NCI-H1694 (cell line): Measurements from ENCODE around the gene EPS15.
A peak's percentile ranks its signal among the peaks of the same experiment; 100 is the strongest.
"Not testable (repeated sequence)": the region's sequence is repeated elsewhere in the genome, so short reads cannot be mapped to it uniquely, and the experiment has no call there.

Experiments used
- DNase-seq: peaks from one replicate; lab custom pipeline; 2025; lab: John Stamatoyannopoulos, UW

EPS15 gene

DNA sequence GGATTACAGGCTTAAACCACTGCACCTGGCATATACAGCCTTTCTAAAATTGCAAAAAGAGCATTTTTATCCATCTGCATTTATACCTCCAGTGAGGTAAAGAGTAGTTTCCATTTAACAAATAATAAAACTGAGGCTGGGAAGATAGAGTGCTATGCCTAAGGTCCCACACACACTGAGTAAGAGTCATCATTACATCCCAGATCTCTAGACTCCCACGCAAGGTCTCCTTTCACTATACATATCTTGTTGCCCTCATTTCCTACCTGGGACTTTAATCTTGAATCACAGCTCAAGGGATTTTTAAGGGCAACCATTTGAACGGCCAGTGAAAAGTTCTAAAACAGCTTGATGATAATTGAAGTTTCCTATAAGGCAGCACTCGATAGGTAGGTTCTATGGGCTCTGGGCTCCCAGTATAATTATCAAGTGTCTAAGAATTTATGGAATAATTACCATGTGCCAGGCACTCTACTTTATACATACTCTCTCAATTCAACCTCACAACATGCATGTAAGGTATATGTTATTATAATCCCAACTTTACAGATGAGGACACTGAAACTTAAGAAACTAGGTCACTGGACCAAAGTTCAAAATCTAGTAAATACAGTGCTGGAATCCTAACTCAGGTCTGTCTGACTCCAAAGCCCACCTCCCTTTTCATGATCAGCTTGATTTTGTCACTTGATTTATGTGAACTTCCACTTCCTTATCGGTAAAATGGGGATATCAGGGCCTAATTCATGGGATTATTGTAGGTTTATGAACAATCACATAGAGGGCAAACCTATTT, 23.3 kb upstream of the EPS15 start:
- DNase-seq, result no peak

DNA sequence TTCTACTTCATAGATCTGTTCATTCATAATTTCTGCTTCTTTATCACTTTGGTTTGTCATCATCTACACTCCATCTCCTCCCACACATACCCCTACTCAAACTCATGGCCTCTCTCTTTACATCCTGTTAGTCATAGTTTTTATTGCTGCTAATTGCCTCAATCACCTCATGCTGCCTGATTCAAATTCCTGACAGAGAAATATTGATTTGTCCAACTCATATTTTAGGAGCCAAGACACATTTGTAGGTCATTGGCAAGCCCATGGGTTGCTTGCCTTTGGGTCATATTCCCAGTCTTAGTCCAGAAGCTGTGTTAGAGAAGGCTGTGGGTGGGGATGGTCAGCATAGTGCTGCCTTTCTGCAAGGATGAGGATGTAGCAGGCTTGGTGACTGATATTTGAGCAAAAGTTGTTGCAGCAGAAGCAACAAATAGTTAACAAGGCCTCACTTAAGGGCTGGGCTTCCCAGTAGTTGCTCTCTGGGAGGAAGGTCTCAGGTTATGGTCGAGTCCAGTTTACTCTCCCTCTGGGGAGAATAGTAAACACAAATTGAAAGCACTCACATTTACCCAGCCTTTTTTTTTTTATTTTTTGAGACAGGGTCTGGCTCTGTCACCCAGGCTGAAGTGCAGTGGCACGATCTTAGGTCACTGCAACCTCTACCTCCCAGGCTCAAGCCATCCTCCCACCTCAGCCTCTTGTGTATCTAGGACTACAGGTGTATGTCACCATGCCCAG, 22.4 kb upstream of the EPS15 start:
- no peak for DNase-seq

DNA sequence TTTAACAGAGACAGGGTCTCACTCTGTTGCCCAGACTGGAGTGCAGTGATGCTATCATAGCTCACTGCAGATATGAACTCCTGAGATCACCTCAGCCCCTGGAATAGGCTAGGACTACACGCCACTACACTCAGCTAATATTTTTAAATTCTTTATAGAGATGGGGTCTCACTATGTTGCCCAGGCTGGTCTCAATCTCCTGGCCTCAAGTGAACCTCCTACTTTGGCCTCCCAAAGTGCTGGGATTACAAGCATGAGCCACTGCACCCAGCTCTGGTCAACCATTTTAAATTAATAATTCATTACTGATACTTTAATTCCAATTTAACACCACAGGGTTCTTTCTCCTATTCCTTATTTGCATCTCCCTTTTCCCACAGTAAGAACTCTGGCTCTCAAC, 18.5 kb upstream of the EPS15 start:
- DNase-seq, result no peak

DNA sequence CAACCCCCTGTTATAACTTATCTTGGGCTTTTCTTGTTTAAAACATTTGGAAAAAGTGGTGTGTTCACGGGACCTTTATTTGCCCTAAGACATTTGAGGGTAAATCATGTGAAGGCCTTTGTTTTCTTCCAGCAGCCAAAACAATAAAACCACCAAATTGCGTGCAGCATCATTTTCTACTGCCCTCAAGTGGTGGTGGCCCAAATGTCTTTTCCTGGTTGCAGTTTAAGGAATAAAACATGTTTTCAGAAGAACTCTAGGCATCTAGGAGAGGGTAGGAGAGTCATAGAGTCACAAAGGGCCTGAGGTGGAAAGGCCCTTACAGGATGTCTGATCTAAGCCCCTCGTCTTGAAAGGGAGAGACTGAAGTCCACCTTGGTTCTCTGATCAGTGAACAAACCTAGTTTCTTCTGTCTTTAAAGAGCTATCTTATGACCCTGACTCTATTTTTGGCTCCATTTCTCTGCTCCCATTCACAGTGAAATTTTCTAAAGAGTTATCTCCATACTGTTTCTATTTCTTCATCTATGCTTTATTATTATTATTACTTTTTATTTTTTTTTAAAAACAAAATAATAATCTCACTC, 16.0 kb upstream of the EPS15 start:
- DNase-seq, result peak; percentile 73

DNA sequence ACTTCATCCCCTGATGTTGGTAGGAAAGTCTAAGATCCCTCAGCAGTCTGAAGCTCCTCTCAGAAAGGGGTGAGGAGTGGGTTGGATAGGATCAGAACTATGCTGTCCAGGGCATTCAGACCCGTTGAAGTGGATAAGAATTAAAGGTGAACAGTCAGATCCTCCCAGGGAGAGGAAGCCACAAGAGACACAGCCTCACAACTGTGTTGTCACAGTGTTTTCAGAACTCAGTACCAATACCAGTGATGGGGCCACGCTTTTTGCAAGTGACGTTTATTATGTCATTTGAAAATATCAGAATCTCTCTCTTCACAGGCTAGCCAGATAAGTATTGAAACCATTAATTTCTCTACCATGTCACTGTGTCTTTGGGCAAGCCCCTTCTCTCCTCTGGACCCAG, 15.4 kb upstream of the EPS15 start:
- DNase-seq, result no peak

DNA sequence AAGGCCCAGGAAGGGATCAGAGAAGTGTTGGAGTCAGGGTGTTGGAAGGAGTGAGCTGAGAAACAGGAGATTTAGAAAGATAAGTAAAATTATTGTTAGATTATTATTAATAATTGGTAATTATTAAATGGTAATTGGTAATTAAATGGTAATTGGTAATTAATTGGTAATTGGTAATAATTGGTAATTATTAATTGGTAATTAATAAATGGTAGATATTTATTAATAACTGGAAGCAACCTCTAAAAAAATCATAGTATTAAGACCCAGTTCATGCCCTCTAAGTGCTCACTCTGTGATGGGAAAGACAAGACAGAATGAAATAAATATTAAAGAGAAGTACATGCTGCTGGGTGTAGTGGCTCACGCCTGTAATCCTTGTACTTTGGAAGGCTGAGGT, 13.8 kb upstream of the EPS15 start:
- DNase-seq, result no peak

DNA sequence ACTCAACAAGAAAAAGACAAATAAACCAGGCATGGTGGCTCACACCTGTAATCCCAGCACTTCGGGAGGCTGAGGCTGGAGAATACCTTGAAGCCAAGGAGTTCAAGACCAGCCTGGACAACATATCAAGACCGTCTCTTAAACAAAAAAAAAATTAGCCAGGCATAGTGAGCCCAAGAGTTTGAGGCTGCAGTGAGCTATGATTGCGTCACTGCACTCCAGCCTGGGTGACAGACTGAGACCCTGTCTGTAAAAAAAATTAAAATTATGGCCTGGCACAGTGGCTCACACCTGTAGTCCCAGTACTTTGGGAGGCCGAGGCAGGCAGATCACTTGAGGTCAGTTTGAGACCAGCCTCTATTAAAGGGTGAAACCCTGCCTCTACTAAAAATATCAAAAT, 11.4 kb upstream of the EPS15 start:
- DNase-seq, result not testable (repeated sequence)

DNA sequence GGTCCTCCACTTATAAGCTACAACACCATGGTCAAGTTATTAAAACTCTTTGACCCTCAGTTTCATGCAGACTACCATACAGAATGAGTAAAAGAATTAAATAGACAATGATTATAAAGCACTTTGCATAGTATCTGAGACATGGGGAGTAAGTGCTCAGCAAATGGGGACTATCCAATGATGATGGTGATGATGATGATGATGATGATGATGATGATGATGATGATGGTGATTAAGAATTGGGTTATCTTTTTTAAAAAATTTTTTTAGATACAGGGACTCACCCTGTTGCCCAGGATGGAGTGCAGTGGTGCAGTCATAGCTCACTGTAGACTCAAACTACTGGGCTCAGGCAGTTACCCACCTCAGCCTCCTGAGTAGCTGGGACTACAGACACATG, 8.1 kb upstream of the EPS15 start:
- no peak for DNase-seq

DNA sequence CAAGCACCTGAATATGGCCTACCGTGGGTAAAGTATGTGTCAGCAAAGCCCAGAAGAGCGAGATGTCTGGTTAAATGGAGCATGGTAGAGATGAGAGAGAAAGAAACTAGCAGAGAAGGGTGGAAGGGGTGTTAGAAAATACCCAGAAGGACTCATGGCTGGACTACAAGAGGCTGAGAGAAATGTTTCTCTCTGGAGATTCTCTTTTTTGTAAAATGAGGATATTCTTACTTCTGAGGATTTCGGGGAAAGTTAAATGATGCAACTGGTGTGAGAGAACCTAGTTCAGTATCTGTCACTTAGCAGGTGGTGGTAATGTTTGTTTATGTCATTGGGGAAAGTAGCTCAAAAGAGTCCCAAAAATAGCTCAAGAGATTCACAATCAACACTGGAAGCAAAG, 7.2 kb upstream of the EPS15 start:
- DNase-seq, result no peak

DNA sequence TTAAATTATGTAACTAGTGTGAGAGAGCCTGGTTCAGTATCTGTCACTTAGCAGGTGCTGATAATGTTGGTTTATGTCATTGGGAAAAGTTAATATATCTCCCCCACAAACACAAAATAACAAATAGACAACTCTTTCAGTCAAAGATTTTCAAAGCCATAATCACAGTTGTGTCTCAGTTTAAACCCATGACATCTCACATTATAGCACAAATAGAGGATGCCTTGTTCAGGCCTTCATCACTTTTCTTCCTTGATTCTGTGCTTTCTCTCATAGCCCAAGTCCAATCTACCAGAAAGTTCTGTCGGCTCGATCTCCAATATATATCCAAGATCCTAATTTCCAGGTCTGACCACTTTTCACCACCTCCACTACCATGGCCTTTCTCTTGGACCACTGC, 6.2 kb upstream of the EPS15 start:
- DNase-seq, result no peak

DNA sequence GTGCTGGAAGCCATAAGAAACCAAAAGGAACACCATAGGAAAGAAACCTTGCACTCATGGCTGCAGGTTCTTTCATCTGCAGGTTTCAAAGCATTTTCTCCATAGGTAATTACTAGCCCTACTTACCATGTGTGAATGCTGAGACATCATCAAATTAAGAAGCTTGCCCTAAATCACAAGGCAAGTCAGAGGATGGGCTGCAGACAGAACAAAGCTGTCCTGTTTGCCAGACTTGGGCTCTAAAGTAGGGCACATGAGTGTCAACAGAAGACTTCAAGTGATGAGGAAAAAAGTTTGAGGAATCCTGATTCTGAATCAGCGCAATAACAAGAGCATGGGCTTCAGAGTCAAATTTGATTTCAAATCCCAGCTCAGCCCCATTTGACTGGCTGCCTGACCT, 5.8 kb upstream of the EPS15 start:
- DNase-seq, result no peak

DNA sequence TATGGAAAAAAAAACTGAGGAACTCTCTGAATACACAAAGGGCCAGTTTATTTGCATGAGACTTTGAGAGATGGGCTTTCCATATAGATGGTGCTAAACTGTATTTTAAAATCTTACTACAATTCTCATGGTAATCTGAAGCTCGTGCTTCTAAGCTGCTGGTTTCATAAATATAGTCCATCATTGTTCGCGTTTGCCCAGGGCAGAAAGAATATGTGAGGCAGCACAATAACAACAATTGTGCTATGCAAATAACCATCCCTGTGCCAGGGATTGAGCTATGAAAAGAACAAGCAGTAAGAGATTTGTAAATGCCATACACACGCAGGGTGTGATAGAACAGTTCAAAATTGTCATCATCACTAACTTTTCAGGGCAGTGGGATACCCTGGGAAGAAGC, 4.9 kb upstream of the EPS15 start:
- DNase-seq, result no peak

DNA sequence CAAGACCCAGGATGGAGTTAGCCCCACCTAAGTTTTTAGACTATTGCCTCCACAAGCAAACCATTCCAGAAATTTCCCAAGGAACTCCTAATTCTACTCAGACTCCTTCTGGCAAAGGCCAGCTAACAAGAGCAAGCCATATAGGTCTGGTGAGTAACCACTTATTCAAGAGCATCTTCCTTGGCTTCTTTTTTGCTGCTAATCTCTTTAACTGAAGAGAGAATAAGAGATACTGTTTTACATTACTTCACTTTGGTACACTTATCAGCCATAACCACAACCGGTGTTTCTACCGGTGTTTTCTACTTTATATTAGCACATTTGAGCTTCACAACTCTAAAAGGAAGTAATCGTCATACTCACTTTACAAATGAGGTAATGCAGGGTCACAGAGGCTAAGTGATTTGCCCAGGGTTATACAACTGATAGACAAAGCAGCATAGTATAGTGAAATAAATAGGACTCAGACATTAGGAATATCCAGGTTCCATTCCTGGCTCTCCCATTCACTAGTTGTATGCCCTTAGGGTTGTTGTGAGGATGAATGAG, 1.7 kb upstream of the EPS15 start:
- DNase-seq, result no peak

DNA sequence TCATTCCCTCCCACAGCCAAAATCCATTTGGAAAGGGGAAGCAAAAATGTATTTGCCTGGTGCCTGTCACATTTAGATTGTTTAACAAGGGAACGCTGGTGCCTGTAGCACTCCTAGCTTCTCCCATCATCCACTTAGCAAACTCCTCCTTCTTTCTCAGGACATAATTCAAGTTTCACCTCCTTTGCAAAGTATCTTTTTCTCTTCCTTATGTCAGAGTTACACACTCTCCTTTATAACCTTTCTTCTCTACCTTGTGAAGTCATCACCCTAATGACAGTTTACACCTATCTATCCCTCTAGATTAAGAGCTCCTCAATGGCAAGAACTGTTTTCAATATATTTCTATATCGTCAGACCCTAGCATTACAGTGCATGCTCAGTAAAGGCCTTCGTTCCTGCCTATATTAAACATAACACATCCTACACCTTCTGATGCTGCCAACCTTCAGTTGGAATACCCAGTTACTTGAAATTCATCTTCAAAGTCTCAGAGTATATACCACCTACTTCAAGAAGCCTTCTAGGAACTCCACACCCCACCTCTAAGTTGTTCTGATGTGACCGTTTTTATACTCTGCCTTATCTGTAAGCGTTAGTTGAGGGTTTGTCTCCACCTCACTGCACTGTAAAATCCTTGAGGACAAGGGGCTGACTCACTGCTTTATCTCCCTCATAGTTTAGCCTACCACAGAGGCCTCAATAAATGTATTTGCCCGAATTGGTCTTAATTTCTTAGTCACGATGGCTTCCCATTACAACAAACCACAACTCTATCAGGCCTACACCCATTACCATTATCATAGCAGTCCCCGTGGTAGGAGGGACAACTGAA, 1.0 kb upstream of the EPS15 start:
- DNase-seq, result no peak

DNA sequence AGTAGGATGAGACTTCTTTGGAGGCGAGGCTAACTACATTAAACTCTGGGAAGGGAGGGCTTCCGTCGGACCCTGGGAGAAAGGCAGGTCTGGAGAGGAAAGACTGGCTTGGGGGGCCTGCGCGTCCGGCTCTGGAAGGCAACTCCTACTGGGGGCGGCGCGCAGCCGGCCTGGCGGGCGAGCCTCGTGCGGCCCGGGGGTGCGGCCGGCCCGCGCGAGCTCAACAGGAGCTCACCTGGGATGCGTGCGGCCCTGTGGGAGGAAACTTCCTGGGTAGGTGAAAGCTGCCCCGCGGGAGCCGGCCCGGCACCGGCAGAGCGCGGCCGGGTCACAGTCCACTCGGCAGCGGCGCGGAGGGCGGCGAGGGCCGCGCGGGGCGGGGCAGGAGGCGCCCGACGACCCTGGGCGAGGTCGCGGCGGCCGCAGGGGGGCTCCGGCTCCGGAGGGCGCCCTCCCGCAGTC, 449 bp downstream of the EPS15 start:
- no peak for DNase-seq

DNA sequence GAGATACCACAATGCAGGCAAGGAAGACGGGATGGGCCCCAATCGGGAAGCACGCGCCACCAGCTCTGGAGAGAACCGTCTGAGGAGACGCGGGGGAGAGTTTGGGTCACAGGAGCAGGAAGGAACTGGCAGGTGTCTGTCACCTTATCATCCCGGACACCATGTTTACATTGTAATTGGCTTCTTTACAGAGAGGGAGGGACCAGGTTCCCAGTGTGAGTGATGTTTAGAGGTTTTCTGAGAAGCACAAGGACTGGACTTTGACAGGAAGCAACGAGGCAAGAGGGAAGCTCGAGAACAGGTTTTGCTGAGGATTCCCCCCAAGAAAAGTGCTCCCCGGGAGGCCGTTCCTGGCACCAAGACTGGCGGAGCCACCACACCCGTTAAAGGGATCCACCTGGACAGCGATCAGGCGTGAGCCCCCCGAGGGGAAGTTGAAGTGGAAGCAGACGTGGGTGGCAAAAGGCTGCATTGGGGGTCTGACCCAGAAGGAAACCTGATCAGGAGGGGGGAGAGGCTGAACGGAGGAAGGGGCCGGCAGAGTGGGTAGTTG, 957 bp downstream of the EPS15 start:
- no peak for DNase-seq

DNA sequence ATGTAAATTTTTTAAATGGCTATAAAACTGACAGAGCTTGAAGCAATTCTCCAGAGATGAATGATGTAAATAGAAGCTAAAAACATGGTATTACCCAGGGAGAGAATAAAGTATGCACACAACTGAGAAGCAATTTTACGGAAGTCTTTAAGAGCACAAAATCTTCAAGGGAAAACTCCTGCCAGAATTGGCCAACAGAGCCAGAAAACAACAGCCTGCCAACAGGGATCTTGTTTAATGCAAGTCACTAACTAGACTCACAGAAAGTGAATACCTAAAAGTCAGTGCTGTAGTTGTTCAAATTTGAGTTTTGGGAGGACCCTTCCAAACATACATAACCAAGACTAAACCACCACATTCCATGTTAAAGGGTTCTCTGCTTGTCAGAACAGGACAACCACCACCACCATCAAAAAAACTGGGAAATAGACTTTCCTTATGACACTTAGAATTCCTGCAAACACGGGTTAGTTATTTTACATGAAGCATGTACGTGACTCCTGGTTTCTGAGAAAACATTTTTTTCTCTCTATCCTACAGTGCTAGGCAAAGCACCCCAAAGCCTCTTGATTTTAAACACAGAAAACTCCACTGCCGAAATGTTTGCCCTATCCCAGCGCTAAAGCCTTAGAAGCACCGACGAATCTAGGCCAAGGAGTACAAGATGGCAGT, 1.6 kb downstream of the EPS15 start:
- no peak for DNase-seq

DNA sequence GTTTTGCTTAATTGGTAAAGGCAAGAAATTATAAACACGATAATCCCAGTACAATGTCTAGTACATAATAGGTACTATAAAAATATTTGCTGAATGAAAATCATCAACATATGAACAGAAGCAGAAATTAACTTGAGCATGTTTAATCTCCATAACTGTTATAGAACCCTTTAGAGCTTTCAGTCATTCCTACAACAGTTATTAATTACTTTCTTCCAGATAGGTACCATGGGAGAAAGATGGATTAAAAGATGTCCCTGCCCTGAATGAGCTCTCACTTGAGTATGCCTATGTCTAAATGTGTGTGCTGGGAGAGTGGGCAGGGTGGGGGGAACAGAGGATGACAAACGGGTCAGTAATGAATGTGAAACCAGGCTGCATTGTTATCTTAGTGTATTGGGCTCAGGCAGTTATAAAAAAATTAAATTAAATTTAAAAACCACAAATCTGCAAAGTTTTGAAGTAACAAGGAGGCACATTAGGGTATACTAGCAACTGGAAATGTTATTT, 2.4 kb downstream of the EPS15 start:
- no peak for DNase-seq

DNA sequence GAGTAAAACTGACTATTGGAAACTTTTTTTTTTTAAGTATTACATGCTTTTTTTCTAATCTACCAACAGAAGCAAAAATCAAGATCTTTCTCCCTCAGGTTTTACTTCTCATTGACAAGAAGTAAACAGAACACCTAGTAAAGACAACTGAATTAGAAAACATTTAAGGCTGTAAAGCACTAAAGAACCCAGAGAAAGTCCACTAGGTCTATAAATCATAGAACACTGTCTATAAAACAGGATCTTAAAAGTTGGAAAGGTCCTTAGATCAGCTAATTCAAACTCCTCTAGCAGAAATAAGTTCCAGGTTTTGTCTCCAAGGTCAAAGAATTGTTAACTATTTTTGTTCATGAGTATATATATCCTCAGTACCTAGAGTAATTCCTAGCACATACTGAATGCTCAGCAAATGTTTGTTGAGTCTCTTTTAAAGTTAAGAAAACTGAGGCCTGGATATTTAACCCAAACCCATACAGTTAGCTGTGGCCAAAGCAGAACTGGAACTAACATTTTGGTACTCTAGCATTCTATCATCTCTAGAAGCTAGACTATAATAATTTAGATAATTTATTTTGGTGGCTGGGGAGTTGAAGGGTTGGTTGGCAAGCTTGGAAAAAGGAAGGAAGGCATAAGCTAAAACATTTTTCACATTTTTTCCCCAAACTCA, 3.0 kb downstream of the EPS15 start:
- DNase-seq, result no peak

DNA sequence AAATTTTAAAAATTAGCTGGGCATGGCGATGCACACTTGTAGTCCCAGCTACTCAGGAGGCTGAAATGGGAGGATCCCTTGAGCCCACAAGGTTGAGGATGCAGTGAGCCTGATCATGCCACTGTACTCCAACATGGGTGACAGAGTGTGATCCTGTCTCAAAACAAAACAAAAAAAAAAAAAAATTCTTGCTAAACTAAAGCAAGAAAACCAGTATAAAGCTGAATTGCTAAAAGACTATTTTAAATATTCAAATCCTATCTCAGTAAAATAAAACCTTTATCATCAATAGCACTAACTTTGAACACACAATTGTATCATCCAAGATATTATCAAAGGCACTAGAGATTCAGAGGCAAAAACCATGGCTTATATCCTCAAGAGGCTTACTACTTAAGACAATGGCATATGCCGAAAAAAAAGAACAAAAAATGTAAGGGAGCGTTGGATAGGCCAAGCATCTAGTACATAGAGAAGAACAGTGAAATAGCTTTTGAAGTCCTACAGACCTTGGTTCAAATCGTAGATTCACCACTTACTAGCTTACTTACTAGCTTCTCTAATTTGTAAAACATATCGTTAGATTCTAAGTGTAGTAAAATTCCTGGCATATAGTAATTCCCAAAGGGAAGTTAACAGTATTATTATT, 3.6 kb downstream of the EPS15 start:
- DNase-seq, result no peak
